Mucosa of descending colon (tissue), 3 donors: ENCODE results near the gene RFXANK. TPM values are rescaled to one million over a fixed set of nuclear protein-coding genes. Genes with fewer than 3 reads are reported as not detected.
A peak's percentile ranks its signal among the peaks of the same experiment; 100 is the strongest.

Experiments used
- ATAC-seq: fragments of 200-7000 bp; cut with Tn5 transposase; one replicate; pipeline ENCODE4 v1.9.1; 2020; ENCODE audit warnings: mild to moderate bottlenecking, moderate library complexity
- DNase-seq, 3 donors: peaks; one replicate each; pipeline ENCODE4 v3.0.0-alpha.2; 2020
- H3K36me3 ChIP-seq: fragments of 200-600 bp; one replicate; pipeline ENCODE4 v1.8.0; 2021; ENCODE audit warnings: low read depth, mild to moderate bottlenecking
- H3K4me1 ChIP-seq: fragments of 200-600 bp; one replicate; pipeline ENCODE4 v1.8.0; 2021; ENCODE audit warnings: low read depth, mild to moderate bottlenecking
- H3K4me3 ChIP-seq: fragments of 200-600 bp; one replicate; pipeline ENCODE4 v1.8.0; 2021; ENCODE audit warnings: mild to moderate bottlenecking
- H3K9me3 ChIP-seq: fragments of 200-600 bp; one replicate; pipeline ENCODE4 v1.8.0; 2021; ENCODE audit warnings: mild to moderate bottlenecking
- intact Hi-C, 2 donors: fragments of 100-400 bp; cut with DNase I in 1 of 2; cut with micrococcal nuclease in 1 of 2; formaldehyde crosslinking; loops; one replicate each; pipeline versions ENCODE4 v1.11.0 to v1.11.1; 2022; cut with DNase I, micrococcal nuclease
- total RNA-seq, 3 donors: library from RNA; stranded (reverse); fragmentation: NEBNext Ultra II Directional in 2 of 3; extraction: Animal tissue kit (Norgen Biotek cat#: 25700) in 2 of 3; gene quantifications; one replicate each; pipeline versions ENCODE4 v1.2.1 to v1.2.4, GENCODE V29; 2021 to 2023
- TF ChIP-seq, protein P1 (sequence below): fragments of 200-600 bp; IDR thresholded peaks from one replicate; pipeline ENCODE4 v1.8.0; 2022; ENCODE audit warnings: antibody characterized with exemption, mild to moderate bottlenecking
- donor health status: DM: no; HTN: no; CAD: no; lungs with moderate emphysema.
- donor health status: DM: no; HTN: no; CAD: no.
- donor health status: DM: no; HTN: yes; CAD: no.

RFXANK gene
- total RNA-seq, 3 donors from 2014 or later = 62.3 to 71.4 (median 64.9) TPM

DNA sequence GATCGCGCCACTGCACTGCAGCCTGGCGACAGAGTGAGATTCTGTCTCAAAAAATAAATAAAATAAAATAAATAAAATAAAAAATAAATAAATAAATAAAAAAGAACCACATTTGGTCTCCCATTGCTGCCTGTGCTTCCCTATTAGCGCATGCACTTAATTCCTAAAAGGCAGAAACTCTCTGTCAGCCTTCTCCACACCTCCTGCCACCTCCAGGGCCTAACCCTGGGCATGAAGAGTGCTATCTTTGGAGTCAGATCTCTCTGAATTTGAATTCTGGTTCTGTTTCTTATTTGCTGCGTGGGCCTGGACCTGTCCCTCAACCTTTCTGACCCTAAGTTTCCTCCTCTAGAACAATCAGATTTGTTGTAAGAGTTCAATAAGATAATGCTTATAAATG, 31.0 kb downstream of the RFXANK start:
- no peak for ATAC-seq
- H3K4me3 ChIP-seq = no peak overlapping the region
- intact Hi-C loops = no loop called here
- no peak for DNase-seq
- TF ChIP-seq, protein P1, sequence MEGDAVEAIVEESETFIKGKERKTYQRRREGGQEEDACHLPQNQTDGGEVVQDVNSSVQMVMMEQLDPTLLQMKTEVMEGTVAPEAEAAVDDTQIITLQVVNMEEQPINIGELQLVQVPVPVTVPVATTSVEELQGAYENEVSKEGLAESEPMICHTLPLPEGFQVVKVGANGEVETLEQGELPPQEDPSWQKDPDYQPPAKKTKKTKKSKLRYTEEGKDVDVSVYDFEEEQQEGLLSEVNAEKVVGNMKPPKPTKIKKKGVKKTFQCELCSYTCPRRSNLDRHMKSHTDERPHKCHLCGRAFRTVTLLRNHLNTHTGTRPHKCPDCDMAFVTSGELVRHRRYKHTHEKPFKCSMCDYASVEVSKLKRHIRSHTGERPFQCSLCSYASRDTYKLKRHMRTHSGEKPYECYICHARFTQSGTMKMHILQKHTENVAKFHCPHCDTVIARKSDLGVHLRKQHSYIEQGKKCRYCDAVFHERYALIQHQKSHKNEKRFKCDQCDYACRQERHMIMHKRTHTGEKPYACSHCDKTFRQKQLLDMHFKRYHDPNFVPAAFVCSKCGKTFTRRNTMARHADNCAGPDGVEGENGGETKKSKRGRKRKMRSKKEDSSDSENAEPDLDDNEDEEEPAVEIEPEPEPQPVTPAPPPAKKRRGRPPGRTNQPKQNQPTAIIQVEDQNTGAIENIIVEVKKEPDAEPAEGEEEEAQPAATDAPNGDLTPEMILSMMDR = no peak
- H3K4me1 ChIP-seq = no peaks in the 10 kb centered on the region
- no peaks in the 10 kb centered on the region for H3K9me3 ChIP-seq
- H3K36me3 ChIP-seq = no peaks in the 10 kb centered on the region

DNA sequence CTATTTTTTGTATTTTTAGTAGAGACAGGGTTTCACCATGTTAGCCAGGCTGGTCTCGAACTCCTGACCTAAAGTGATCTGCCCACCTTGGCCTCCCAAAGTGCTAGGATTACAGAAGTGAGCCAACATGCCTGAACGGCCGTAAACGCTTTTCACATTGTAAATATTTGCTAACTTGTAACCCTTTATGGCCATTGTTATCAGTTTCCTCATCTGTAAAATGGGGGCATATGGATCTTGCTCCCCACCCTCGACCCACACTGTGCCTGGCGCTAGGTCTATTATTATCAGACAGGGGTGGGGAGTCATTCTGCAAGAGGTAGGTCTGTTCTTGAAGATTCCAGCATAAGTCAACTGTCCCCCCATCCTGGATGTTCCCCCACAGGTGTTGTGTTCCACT, 31.6 kb downstream of the RFXANK start:
- no peaks in the 10 kb centered on the region for H3K36me3 ChIP-seq
- ATAC-seq (no peak), DNase-seq (no peak)
- intact Hi-C loops = no loop called here
- no peaks in the 10 kb centered on the region for H3K4me1 ChIP-seq
- TF ChIP-seq, protein P1 = no peak
- H3K9me3 ChIP-seq = no peaks in the 10 kb centered on the region
- no peak overlapping the region for H3K4me3 ChIP-seq

DNA sequence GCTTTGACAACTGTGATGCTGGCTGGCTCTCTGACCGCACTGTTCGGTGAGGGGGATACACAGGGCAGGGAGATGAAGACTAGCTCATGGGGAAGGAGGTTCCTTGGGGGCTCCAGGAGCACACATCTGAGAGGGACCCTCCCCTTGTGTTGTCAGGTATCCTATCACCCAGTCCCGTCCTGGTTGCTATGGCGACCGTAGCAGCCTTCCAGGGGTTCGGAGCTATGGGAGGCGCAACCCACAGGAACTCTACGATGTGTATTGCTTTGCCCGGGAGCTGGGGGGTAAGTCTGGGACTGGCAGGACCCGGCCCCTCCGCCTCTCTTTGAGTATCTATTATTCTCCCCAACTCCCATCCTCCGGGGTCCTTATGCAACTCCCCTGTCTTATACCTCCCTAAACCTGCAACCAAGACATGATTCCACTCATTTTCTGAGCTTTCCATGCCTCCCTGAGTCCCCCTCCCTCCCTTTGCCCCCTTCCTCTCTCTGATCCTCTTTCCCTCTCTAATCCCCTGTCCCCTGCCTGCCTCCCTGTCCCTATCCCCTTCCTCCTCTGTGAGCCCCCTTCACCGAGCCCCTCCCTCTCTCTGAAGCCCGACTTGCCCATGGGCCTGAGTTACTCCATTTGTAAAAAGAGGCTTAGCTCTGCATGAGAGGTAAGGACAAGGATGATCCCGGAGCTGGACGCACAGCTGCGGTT, 32.2 kb downstream of the RFXANK start:
- DNase-seq (no peak), ATAC-seq (no peak)
- H3K9me3 ChIP-seq = no peaks in the 10 kb centered on the region
- no peak overlapping the region for H3K4me3 ChIP-seq
- TF ChIP-seq, protein P1 = no peak
- H3K4me1 ChIP-seq = no peaks in the 10 kb centered on the region
- intact Hi-C loops = no loop called here
- H3K36me3 ChIP-seq = no peaks in the 10 kb centered on the region

DNA sequence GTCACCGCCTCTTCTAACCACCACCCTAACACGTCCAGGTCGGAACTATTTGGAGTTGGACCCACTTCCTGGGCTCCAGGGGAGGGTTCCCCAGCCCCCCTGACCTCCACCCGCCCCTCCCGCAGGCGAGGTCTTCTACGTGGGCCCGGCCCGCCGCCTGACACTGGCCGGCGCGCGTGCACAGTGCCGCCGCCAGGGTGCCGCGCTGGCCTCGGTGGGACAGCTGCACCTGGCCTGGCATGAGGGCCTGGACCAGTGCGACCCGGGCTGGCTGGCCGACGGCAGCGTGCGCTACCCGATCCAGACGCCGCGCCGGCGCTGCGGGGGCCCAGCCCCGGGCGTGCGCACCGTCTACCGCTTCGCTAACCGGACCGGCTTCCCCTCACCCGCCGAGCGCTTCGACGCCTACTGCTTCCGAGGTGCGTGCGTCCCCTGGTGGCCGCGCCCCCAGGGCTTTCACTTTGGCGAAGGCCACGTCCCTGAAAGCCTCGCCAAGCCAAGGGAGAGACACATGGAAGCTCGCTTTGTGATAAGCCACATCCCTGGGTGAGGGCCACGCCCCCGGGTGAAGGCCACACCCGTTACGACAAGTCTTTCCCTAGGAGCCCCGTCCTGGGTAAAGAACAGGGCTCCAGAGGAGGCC, 32.9 kb downstream of the RFXANK start:
- Histone ChIP-seq H3K9me3 (no peaks in the 10 kb centered on the region), H3K4me3 (no peak overlapping the region), H3K4me1 (no peaks in the 10 kb centered on the region), H3K36me3 (no peaks in the 10 kb centered on the region)
- ATAC-seq (peak; percentile 96), DNase-seq (peak; percentile 82 to 88 (median 84))
- TF ChIP-seq, protein P1 = peak; percentile 54
- intact Hi-C loops = no loop called here

DNA sequence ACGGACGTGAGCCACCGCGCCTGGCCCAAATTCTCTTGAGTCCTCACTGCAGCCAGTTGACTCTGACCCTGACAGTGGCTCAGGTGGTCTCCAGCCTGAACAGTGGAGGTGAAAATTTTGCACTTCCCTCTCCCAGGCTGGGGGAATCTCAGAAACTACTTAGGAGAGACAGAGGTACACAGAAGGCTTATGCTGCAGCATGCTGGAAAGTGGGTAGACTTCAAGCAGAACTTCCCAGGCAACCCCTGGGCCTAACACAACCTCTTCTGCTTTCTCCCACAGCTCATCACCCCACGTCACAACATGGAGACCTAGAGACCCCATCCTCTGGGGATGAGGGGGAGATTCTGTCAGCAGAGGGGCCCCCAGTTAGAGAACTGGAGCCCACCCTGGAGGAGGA, 34.1 kb downstream of the RFXANK start:
- DNase-seq = no peak
- ATAC-seq = no peak
- intact Hi-C loops = no loop called here
- no peaks in the 10 kb centered on the region for H3K4me1 ChIP-seq
- TF ChIP-seq, protein P1 = no peak
- H3K36me3 ChIP-seq = no peaks in the 10 kb centered on the region
- H3K4me3 ChIP-seq = no peak overlapping the region
- H3K9me3 ChIP-seq = no peaks in the 10 kb centered on the region
